Measurements from ENCODE around the gene HABP4. TPM values are rescaled to one million over a fixed set of nuclear protein-coding genes. Genes with fewer than 3 reads are reported as not detected.
A peak's percentile ranks its signal among the peaks of the same experiment; 100 is the strongest.

Gene HABP4
- polyA plus RNA-seq, 2 of the 4 experiments (the other 2 are of a cell fraction) = 12.4 to 12.8 TPM

GRCh38 chr9:96417051-96417586 lies 32.9 kb upstream of the HABP4 start (continued):
- TF ChIP-seq REST (IDR thresholded peaks at IDR 0.05) (no peak), HMGXB4 (CRISPR knock-in tag; IDR thresholded peaks at IDR 0.05; ENCODE audit: borderline replicate concordance) (0 out of 2 replicates have a peak, but pooled peaks have one; percentile 34), ZSCAN20 (CRISPR knock-in tag; IDR thresholded peaks at IDR 0.05) (no peak), ZC3H11A (IDR thresholded peaks at IDR 0.05) (no peak), RAD21 (conservative IDR thresholded peaks at IDR 0.05 in 1 of 2, IDR thresholded peaks at IDR 0.05 in 1 of 2) (peak in 1 of 2 experiments; percentile 30; a peak in 1 of 5 replicates), HOXA7 (CRISPR knock-in tag; IDR thresholded peaks at IDR 0.05) (no peak), ATOH8 (CRISPR knock-in tag; IDR thresholded peaks at IDR 0.05; ENCODE audit: low read depth) (no peak), GATA3 (IDR thresholded peaks at IDR 0.05; ENCODE audit: borderline replicate concordance) (peak; percentile 44; the same call in 1 of the 2 replicates), TP53 (CRISPR knock-in tag; IDR thresholded peaks at IDR 0.05) (no peak), CTCF (IDR thresholded peaks at IDR 0.05) (no peak), NFE2L2 (conservative IDR thresholded peaks at IDR 0.05; ENCODE audit: low read length) (no peak), BCL3 (IDR thresholded peaks at IDR 0.05) (no peak), USF2 (IDR thresholded peaks at IDR 0.05) (peak; percentile 94), POLR2AphosphoS2 (conservative IDR thresholded peaks at IDR 0.05; ENCODE audit: low read length) (no peak), HEYL (CRISPR knock-in tag; IDR thresholded peaks at IDR 0.05) (no peak), TFCP2L1 (CRISPR knock-in tag; IDR thresholded peaks at IDR 0.05) (0 out of 2 replicates have a peak, but pooled peaks have one; percentile 52)

Data from A549 (cell line).